Measurements from ENCODE around the gene INTS15.

Gene INTS15

GRCh38 chr7:6649241-6649961, 59.6 kb downstream of the INTS15 start:
- Histone ChIP-seq H3K4me3 (replicated peaks; ENCODE audit: insufficient read depth, low read length) (no peak overlapping the region), H3K27me3 (ENCODE audit: insufficient read depth, poor library complexity, severe bottlenecking) (no peaks in the 10 kb centered on the region), H3K27ac (replicated peaks) (no peak overlapping the region)
- TF ChIP-seq REST (IDR thresholded peaks at IDR 0.05; ENCODE audit: insufficient replicate concordance, low read depth) (no peak), SPI1 (IDR thresholded peaks at IDR 0.05; ENCODE audit: borderline replicate concordance, low read depth) (no peak), CTCF (IDR thresholded peaks at IDR 0.05; ENCODE audit: insufficient read depth, low read length) (no peak)
- DNase-seq (ENCODE audit: low read depth in 1 of 2, low spot score in 1 of 2): no peak

GRCh38 chr7:6650086-6650485, 60.3 kb downstream of the INTS15 start:
- DNase-seq (ENCODE audit: low read depth in 1 of 2, low spot score in 1 of 2): no peak

More at GRCh38 chr7:6650086-6650485, 60.3 kb downstream of the INTS15 start:
- no peaks in the 10 kb centered on the region for H3K27me3 ChIP-seq (ENCODE audit: insufficient read depth, poor library complexity, severe bottlenecking)
- no peak overlapping the region for H3K4me3 ChIP-seq (replicated peaks; ENCODE audit: insufficient read depth, low read length)
- TF ChIP-seq CTCF (IDR thresholded peaks at IDR 0.05; ENCODE audit: insufficient read depth, low read length) (no peak), REST (IDR thresholded peaks at IDR 0.05; ENCODE audit: insufficient replicate concordance, low read depth) (no peak), GABPA (IDR thresholded peaks at IDR 0.05; ENCODE audit: low read depth) (no peak), POLR2AphosphoS5 (IDR thresholded peaks at IDR 0.05; ENCODE audit: low read depth) (no peak), SPI1 (IDR thresholded peaks at IDR 0.05; ENCODE audit: borderline replicate concordance, low read depth) (no peak)
- no peak overlapping the region for H3K27ac ChIP-seq (replicated peaks)

Data from HL-60 (cell line).